CMK (cell line): ENCODE measurements around the gene EDEM2.
"Not testable (repeated sequence)": the region's sequence is repeated elsewhere in the genome, so short reads cannot be mapped to it uniquely, and the experiment has no call there.

Experiments used
- DNase-seq: peaks from one replicate; pipeline ENCODE4 v3.0.0-alpha.2; 2010; ENCODE audit warnings: low read depth

Gene EDEM2

GRCh38 chr20:35129647-35130069, 17.5 kb downstream of the EDEM2 start:
- DNase-seq: no peak

GRCh38 chr20:35125753-35126152, 21.4 kb downstream of the EDEM2 start:
- no peak for DNase-seq

- no peak for DNase-seq
Measured at GRCh38 chr20:35122756-35123405, 24.3 kb downstream of the EDEM2 start.

GRCh38 chr20:35121186-35121585, 25.9 kb downstream of the EDEM2 start:
- DNase-seq: no peak

GRCh38 chr20:35120012-35120701, 27.0 kb downstream of the EDEM2 start:
- peak; percentile 63 for DNase-seq

GRCh38 chr20:35117629-35118028, 29.5 kb downstream of the EDEM2 start:
- DNase-seq: no peak

GRCh38 chr20:35117196-35117595, 29.9 kb downstream of the EDEM2 start:
- no peak for DNase-seq

- DNase-seq: no peak
Measured at GRCh38 chr20:35116258-35116657, 30.9 kb downstream of the EDEM2 start.

GRCh38 chr20:35115606-35116005, 31.5 kb downstream of the EDEM2 start:
- DNase-seq: no peak

GRCh38 chr20:35112276-35112675, 34.9 kb downstream of the EDEM2 start:
- not testable (repeated sequence) for DNase-seq

GRCh38 chr20:35111141-35111888, 35.8 kb downstream of the EDEM2 start:
- no peak for DNase-seq

- no peak for DNase-seq
Measured at GRCh38 chr20:35108921-35109320, 38.2 kb downstream of the EDEM2 start.

GRCh38 chr20:35106827-35107380, 40.2 kb downstream of the EDEM2 start:
- DNase-seq: no peak

GRCh38 chr20:35104685-35105295, 42.3 kb downstream of the EDEM2 start:
- DNase-seq: no peak

- no peak for DNase-seq
Measured at GRCh38 chr20:35101620-35102019, 45.5 kb downstream of the EDEM2 start.

- no peak for DNase-seq
Measured at GRCh38 chr20:35093267-35093884, 53.8 kb downstream of the EDEM2 start.

- peak; percentile 66 for DNase-seq
Measured at GRCh38 chr20:35092524-35093266, 54.4 kb downstream of the EDEM2 start, which contains the start of gene TRPC4AP. Gene TRPC4AP, minus strand, starts transcription at chr20:35092807. Its CDS starts 26 bp downstream, at chr20:35092781.

- no peak for DNase-seq
Measured at GRCh38 chr20:35091816-35092523, 55.2 kb downstream of the EDEM2 start.

GRCh38 chr20:35088231-35089145, 58.6 kb downstream of the EDEM2 start:
- DNase-seq: no peak
